Muscle of arm (tissue), 12 donors: ENCODE results near the gene FLAD1. TPM values are rescaled to one million over a fixed set of nuclear protein-coding genes. Genes with fewer than 3 reads are reported as not detected.

Experiments used
- DNase-seq: peaks from one replicate; pipeline ENCODE4 v3.0.0-alpha.2; 2013
- polyA plus RNA-seq, 12 donors: library from polyadenylated mRNA; unstranded; fragments of 120-200 nt; gene quantifications; one replicate each; pipeline ENCODE4 v1.2.1, GENCODE V29; 2013; ENCODE audit not compliant: insufficient read length in 12 of 12

FLAD1 gene
- polyA plus RNA-seq, 12 donors = 13.1 to 23.6 (median 19.7) TPM; not detected in 1

DNA sequence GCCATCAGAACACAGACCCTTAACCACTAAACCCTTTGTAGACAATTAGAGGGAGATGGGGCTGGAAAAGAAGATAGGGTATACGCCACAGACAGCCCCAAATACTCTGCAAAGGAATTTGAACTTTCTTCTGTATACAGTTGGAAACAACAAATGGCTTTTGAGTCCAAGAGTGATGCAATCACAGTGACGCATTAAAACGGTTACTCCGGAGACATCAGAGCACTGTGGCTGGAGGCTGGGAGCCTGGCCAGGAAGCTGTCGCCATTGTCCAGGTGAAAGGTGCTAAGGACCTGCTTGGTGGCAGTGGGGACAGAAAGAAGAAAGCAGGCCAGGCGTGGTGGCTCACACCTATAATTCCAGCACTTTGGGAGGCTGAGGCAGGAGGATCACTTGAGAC is 4.2 kb downstream of the FLAD1 start:
- no peak for DNase-seq

DNA sequence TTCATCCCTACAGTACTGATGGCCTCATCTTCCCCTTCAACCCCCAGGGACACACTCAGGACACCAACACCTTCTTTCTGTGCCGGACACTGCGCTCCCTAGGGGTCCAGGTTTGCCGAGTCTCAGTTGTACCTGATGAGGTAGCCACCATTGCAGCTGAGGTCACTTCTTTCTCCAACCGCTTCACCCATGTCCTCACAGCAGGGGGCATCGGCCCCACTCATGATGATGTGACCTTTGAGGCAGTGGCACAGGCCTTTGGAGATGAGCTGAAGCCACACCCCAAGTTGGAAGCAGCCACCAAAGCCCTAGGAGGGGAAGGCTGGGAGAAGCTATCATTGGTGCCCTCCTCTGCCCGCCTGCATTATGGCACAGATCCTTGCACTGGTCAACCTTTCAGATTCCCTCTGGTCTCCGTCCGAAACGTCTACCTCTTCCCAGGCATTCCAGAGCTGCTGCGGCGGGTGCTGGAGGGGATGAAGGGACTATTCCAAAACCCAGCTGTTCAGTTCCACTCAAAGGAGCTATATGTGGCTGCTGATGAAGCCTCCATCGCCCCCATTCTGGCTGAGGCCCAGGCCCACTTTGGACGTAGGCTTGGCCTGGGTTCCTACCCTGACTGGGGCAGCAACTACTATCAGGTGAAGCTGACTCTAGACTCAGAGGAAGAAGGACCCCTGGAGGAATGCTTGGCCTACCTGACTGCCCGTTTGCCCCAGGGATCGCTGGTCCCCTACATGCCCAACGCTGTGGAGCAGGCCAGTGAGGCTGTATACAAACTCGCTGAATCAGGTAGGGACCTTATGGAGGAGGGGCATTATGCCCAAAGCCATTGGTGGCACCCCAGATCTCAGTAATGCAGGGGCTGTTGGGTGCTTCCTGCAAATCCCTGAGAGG is 5.2 kb downstream of the FLAD1 start:
- DNase-seq = no peak

- no peak for DNase-seq
Measured at GRCh38 chr1:154989195-154989860, 6.2 kb downstream of the FLAD1 start.

GRCh38 chr1:154990276-154990675 is 7.1 kb downstream of the FLAD1 start:
- no peak for DNase-seq

DNA sequence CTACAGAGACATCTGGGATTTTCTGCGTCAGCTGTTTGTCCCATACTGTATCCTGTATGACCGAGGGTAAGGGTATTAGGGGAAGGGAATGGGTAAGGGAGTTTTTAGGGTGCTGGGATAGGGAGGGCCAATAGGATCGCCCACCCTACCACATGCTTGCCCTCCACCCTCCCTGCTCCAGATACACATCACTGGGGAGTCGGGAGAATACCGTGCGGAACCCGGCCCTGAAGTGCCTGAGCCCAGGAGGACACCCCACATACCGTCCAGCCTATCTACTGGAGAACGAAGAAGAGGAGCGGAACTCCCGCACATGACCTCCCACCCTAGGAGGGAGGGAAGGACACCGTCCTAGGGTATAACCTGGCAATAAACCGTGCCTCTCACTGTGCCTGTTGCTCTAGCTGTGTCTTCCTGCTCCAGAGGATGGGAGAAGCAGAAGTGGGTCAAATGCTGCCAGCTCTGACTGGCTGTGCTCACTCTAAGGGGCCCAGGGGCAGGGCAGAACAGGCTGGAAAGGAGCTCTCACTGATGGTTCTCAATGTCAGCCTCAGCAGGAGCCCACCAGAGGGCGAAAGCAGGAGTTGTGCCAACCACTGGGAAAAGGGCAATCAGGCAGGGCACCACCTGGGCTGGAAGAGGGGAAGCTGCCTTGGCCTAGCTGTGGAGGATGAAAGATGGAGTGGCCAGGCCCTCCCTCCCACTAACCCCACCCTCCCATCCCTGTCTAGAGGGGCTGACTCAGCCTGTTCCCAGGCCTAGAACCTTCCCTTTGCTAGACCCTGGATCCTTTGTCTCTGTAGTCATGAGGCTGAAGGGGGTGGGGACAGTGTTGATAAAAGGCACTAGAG is 9.8 kb downstream of the FLAD1 start:
- DNase-seq = no peak

GRCh38 chr1:154993572-154994268 is 10.6 kb downstream of the FLAD1 start, which contains the start of gene LENEP:
Gene LENEP (plus strand): TSS chr1:154993586. CDS start chr1:154993608, 22 bp downstream.
- DNase-seq = no peak

GRCh38 chr1:154994269-154994587 is 11.1 kb downstream of the FLAD1 start:
- no peak for DNase-seq

DNA sequence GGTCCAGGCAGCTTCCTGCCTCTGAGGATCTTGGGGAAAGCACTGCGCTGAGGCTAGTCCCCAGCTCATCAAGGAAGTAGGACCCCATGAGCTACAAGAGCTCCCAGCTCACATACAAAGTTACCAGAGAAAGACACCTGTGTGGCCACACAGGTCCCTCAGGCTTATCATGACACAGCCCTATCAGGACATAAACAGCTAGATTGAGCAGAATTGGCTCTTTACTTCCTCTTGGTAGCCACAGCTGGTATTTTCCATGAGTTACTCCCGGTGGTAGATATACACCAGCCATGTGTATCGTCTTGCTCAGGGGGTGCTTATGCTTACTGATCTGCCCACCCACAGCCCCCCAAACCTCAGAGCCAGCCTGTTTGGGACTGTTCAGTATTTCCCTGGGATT is 11.4 kb downstream of the FLAD1 start:
- DNase-seq = no peak

DNA sequence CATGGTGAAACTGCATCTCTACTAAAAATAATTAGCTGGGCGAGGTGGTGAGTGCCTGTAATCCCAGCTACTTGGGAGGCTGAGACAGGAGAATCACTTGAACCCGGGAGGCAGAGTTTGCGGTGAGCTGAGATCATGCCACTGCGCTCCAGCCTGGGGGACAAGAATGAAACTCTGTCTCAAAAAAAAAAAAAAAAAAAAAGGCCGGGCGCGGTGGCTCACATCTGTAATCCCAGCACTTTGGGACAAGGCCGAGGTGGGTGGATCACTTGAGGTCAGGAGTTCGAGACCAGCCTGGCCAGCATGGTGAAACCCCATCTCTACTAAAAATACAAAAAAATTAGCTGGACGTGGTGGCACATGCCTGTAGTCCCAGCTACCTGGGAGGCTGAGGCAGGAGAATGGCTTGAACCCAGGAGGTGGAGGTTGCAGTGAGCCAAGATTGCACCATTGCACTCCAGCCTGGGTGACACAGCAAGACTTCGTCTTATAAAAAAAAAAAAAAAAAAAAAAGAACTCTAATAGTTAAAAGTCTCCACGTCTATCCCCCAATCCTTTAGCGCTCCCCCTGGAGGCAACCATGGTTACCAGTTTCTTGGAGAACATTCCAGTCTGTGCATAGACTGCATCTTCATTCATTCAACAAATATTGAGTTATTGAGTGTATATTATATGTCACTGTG is 12.3 kb downstream of the FLAD1 start:
- DNase-seq = peak; percentile 58

- DNase-seq = no peak
Measured at GRCh38 chr1:154996966-154997701, 14.0 kb downstream of the FLAD1 start.

- no peak for DNase-seq
Measured at GRCh38 chr1:154998201-154998780, 15.1 kb downstream of the FLAD1 start.

- DNase-seq = peak; percentile 75
Measured at GRCh38 chr1:154998818-154999570, 15.8 kb downstream of the FLAD1 start.

DNA sequence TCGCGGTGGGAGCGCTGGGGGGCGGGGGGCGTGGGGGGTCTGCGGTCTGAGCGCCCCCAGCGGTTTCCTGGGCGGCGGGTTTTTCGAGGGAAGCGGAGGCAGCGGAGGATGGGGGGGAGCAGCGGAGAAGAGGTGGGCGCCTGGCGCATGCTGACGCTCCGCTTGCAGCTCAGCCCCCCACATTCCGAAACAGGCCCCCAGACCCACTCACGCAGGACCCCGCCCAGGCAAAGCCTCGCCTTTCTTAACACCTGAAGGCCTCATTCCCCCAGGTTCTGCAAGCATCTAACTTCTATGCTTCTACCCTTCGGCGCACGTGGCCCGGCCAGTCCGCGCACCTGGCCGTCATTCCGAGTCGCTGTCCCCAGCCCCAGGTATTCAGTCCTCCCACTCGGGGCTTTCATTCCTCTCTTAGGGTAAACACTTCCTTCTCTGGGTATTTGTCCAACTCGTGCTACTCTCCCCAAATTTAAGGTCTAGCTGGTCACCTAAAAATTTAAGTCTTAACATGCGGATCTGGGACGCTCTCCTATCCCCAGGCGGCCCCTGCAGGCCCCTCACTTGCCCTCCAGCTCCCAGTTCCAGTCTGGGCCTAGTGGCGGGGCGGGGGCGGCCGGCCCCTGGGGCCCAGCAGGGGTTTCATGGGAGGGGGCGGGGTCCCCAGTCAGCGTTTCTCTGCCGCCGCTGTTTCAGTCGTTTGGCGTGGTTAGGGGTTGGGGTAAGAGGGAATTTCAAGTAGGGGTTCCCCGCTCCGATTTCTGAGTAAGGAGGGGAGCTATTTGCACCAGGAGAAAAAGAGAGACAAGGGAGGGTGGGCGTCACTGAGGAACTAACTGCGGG is 16.6 kb downstream of the FLAD1 start:
- no peak for DNase-seq

- DNase-seq = peak; percentile 35
Measured at GRCh38 chr1:155000411-155000725, 17.2 kb downstream of the FLAD1 start.

DNA sequence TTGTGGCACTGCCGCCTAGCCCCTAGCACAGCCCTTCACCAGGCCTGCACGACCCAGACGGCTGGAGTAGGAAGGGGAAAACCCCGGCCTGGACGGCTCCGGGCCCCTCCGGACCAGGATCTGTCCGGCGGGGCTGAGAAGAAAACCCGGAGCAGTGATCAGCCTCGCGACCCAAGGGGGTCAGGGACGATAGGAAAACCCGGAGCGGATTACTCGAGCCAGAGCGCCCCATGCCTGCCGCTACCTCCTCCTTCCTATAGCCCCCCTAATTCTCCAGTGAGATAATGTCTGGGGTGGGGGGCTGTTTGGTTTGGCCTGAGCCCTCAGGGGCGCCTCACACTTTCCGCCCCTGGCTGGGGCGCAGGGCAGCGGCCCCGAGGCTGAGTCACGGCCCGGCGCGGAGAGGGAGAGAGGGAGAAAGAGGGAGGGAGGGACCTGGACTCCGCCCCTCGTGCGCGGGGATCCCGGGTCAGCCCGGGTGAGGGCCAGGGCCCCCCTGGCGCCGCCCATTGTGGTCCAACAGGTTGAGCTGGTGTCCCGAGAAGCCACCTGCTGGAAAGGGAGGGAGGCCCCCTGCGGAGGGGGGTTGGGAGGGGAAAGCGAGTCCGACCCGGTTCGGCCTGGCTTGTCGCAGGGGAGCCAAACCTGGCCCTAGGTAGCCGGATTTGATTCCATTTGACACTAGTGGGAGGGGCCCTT is 17.7 kb downstream of the FLAD1 start:
- peak; percentile 93 for DNase-seq

GRCh38 chr1:155001425-155001674 is 18.2 kb downstream of the FLAD1 start:
- DNase-seq = no peak

DNA sequence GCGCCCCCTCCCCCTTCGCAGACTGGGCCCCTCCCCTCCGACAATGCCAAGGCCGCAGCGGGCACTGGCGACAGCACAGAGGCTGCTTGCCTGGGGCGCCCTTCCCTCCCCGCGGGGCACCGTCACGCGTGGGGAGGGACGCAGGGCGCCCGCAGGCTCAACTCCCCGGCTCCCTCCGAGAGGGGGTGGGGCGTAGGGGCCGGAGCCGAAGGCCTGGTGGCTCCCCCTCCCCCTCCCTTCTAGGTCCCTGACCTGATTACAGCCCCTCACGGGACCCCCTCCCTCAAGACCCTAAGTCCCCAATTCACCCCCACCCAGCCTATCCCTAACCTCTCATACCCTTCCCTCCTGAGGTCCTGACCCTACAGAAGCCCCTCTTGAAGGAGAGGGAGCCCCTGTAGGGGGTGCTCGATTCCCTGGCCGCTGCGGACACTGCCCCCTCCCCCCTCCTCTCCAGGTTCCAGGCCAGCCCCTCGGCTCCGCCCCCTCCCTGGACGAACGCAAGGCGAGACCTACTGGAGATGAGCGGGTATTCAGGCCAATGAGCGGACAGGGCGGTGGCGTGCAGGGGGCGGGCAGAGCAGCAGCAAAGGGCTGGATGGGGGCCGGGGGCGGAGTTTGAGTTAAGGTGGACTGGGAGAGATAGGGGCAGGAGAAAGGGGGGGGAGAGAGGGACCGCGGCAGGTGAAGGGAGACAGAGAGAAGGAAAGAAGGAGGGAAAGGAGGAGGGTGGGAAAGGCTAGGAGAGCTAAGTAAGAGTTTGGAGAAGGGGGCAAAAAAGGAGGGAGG is 18.7 kb downstream of the FLAD1 start:
- peak; percentile 100 for DNase-seq
